SKM-1 (cell line): ENCODE data around the gene ACKR3.

Source experiments
- DNase-seq: peaks from one replicate; lab custom pipeline; 2025; ENCODE audit not compliant: unreplicated experiment; lab: John Stamatoyannopoulos, UW

ACKR3 gene

GRCh38 chr2:236568068-236568921 lies 1.3 kb upstream of the ACKR3 start:
- DNase-seq: no peak

- DNase-seq: no peak
These were observed 578 bp upstream of the ACKR3 start for GRCh38 chr2:236568922-236569572.

- no peak for DNase-seq
These were observed 650 bp downstream of the ACKR3 start for GRCh38 chr2:236570081-236570868.

- DNase-seq: no peak
These were observed 1.5 kb downstream of the ACKR3 start for GRCh38 chr2:236571145-236571544.

- DNase-seq: no peak
These were observed 2.9 kb downstream of the ACKR3 start for GRCh38 chr2:236572482-236572881.

- no peak for DNase-seq
These were observed 3.7 kb downstream of the ACKR3 start for GRCh38 chr2:236573066-236573929.

GRCh38 chr2:236574000-236574399 lies 4.4 kb downstream of the ACKR3 start:
- no peak for DNase-seq

- no peak for DNase-seq
These were observed 5.0 kb downstream of the ACKR3 start for GRCh38 chr2:236574424-236575145.

- no peak for DNase-seq
These were observed 5.9 kb downstream of the ACKR3 start for GRCh38 chr2:236575510-236575909.

GRCh38 chr2:236576087-236576486 lies 6.5 kb downstream of the ACKR3 start:
- no peak for DNase-seq

- DNase-seq: no peak
These were observed 7.3 kb downstream of the ACKR3 start for GRCh38 chr2:236576953-236577352.

- no peak for DNase-seq
These were observed 8.1 kb downstream of the ACKR3 start for GRCh38 chr2:236577481-236578410.

- no peak for DNase-seq
These were observed 8.8 kb downstream of the ACKR3 start for GRCh38 chr2:236578411-236578846.

- DNase-seq: no peak
These were observed 9.6 kb downstream of the ACKR3 start for GRCh38 chr2:236579048-236579745.

GRCh38 chr2:236579746-236580315 lies 10.2 kb downstream of the ACKR3 start:
- DNase-seq: no peak

GRCh38 chr2:236580746-236581355 lies 11.2 kb downstream of the ACKR3 start:
- no peak for DNase-seq

GRCh38 chr2:236581546-236581945 lies 11.9 kb downstream of the ACKR3 start:
- no peak for DNase-seq

- no peak for DNase-seq
These were observed 13.3 kb downstream of the ACKR3 start for GRCh38 chr2:236582968-236583367.
